GM23338 (cell line): ENCODE measurements around the gene XYLT1. TPM values are rescaled to one million over a fixed set of nuclear protein-coding genes. Genes with fewer than 3 reads are reported as not detected.

Experiments used
- ATAC-seq: fragments of 200-7000 bp; cut with Tn5 transposase; 3 replicates; pipeline ENCODE4 v1.9.1; 2020
- DNase-seq: peaks from one replicate; pipeline ENCODE4 v3.0.0-alpha.2; 2015; ENCODE audit warnings: low spot score
- H2AFZ ChIP-seq: fragments of 200-600 bp; sonication (generic); 2 replicates; pipeline ENCODE4 v1.8.0; 2016; ENCODE audit warnings: antibody characterized with exemption, mild to moderate bottlenecking, moderate library complexity
- H3F3A ChIP-seq: fragments of 200-600 bp; sonication (generic); replicated peaks from 2 replicates; pipeline ENCODE4 v1.8.0; 2017; ENCODE audit warnings: antibody characterized with exemption, mixed run types, low read depth
- H3K27ac ChIP-seq: fragments of 200-600 bp; sonication (generic); 2 replicates; pipeline ENCODE4 v1.6.1; 2016; ENCODE audit warnings: low read depth
- H3K27me3 ChIP-seq: fragments of 200-600 bp; sonication (generic); 2 replicates; pipeline ENCODE4 v1.8.0; 2016; ENCODE audit warnings: mild to moderate bottlenecking, mixed run types, moderate library complexity; ENCODE audit not compliant: insufficient read depth
- H3K36me3 ChIP-seq: fragments of 200-600 bp; sonication (generic); 2 replicates; pipeline ENCODE4 v1.8.0; 2016; ENCODE audit warnings: mild to moderate bottlenecking; ENCODE audit not compliant: insufficient read depth
- H3K4me1 ChIP-seq: fragments of 200-600 bp; sonication (generic); 2 replicates; pipeline ENCODE4 v1.8.0; 2016; ENCODE audit warnings: mild to moderate bottlenecking, moderate library complexity; ENCODE audit not compliant: insufficient read depth
- H3K4me2 ChIP-seq: fragments of 200-600 bp; sonication (generic); 2 replicates; pipeline ENCODE4 v1.7.1; 2017; ENCODE audit warnings: mixed run types
- H3K4me3 ChIP-seq: fragments of 200-600 bp; sonication (generic); 2 replicates; pipeline ENCODE4 v1.6.1; 2016; ENCODE audit warnings: mixed run types
- H3K79me2 ChIP-seq: fragments of 200-600 bp; sonication (generic); replicated peaks from 2 replicates; pipeline ENCODE4 v1.8.0; 2017; ENCODE audit warnings: mild to moderate bottlenecking; ENCODE audit not compliant: insufficient read depth
- H3K9me2 ChIP-seq: fragments of 200-600 bp; sonication (generic); 2 replicates; pipeline ENCODE4 v1.8.0; 2017; ENCODE audit not compliant: insufficient read depth
- H4K20me1 ChIP-seq: fragments of 200-600 bp; sonication (generic); replicated peaks from 2 replicates; pipeline ENCODE4 v1.8.0; 2017; ENCODE audit warnings: mild to moderate bottlenecking; ENCODE audit not compliant: insufficient read depth
- H3K27ac Mint-ChIP-seq: 2 replicates; pipeline ENCODE4 v1.8.0; 2020; ENCODE audit warnings: inconsistent platforms, mild to moderate bottlenecking, moderate library complexity, mixed read lengths
- H3K27me3 Mint-ChIP-seq: 3 replicates; pipeline ENCODE4 v1.8.0; 2022; ENCODE audit warnings: low read depth, mild to moderate bottlenecking, moderate library complexity, mixed read lengths, inconsistent platforms; ENCODE audit not compliant: insufficient read depth, poor library complexity
- H3K36me3 Mint-ChIP-seq: 3 replicates; pipeline ENCODE4 v1.8.0; 2021; ENCODE audit warnings: low read depth, mild to moderate bottlenecking, inconsistent platforms, moderate library complexity, mixed read lengths
- H3K4me1 Mint-ChIP-seq: 3 replicates; pipeline ENCODE4 v1.8.0; 2020; ENCODE audit warnings: mild to moderate bottlenecking, inconsistent platforms, mixed read lengths
- H3K4me3 Mint-ChIP-seq: 3 replicates; pipeline ENCODE4 v1.8.0; 2021; ENCODE audit warnings: moderate library complexity, mild to moderate bottlenecking, inconsistent platforms, mixed read lengths
- H3K9me3 Mint-ChIP-seq: 3 replicates; pipeline ENCODE4 v1.8.0; 2020; ENCODE audit warnings: moderate library complexity, mild to moderate bottlenecking, inconsistent platforms, mixed read lengths
- CREB1 ChIP-seq: fragments of 250-450 bp; sonication (Bioruptor Pico); IDR thresholded peaks from 2 replicates; pipeline ENCODE4 v1.5.0; 2020; ENCODE audit warnings: low read depth, mild to moderate bottlenecking, moderate library complexity
- POLR2AphosphoS5 ChIP-seq: IDR thresholded peaks from 2 replicates; pipeline ENCODE4 v1.6.1; 2016; ENCODE audit warnings: antibody characterized with exemption, low read depth
- REST ChIP-seq: IDR thresholded peaks from one replicate; pipeline ENCODE4 v1.6.1; 2018; ENCODE audit warnings: antibody characterized with exemption; ENCODE audit not compliant: unreplicated experiment
- STAT1 ChIP-seq: IDR thresholded peaks from one replicate; pipeline ENCODE4 v1.6.1; 2016; ENCODE audit warnings: antibody characterized with exemption; ENCODE audit not compliant: unreplicated experiment
- ZNF114 ChIP-seq: fragments of 250-450 bp; sonication (Bioruptor Pico); IDR thresholded peaks from 2 replicates; pipeline ENCODE4 v1.5.0; 2020; ENCODE audit warnings: mild to moderate bottlenecking, moderate library complexity
- ZNF331 ChIP-seq: fragments of 250-450 bp; sonication (Bioruptor Pico); IDR thresholded peaks from 2 replicates; pipeline ENCODE4 v1.5.0; 2020; ENCODE audit warnings: low read depth, mild to moderate bottlenecking, moderate library complexity
- polyA plus RNA-seq: library from polyadenylated mRNA; unstranded; fragments of >200 nt; fragmentation: Nextera tagmentation; extraction: Ambion mirVana; gene quantifications from 2 replicates; pipeline ENCODE4 v1.2.1, GENCODE V29; 2016
- total RNA-seq: library from RNA; depleted of rRNA; stranded (reverse); fragments of >200 nt; shearing (Covaris generic); gene quantifications from 2 replicates; pipeline ENCODE4 v1.2.3, GENCODE V29; 2014
- TF ChIP-seq, protein P1 (sequence below): fragments of 250-450 bp; sonication (Bioruptor Pico); IDR thresholded peaks from 2 replicates; pipeline ENCODE4 v1.5.0; 2020; ENCODE audit warnings: mild to moderate bottlenecking, moderate library complexity

Gene XYLT1
- total and polyA plus RNA-seq, 2 experiments from 2014 or later, result 3.5 to 24.7 TPM

GRCh38 chr16:17303101-17303500 lies 167.7 kb downstream of the XYLT1 start:
- H3K4me3 ChIP-seq, result no peak overlapping the region
- Mint-ChIP-seq H3K9me3 (no peaks in the 10 kb centered on the region), H3K4me1 (peaks cover 62% of the 10 kb centered on the region), H3K27ac (no peak overlapping the region), H3K36me3 (no peaks in the 10 kb centered on the region), H3K4me3 (no peak overlapping the region), H3K27me3 (peaks cover 6% of the 10 kb centered on the region)
- ATAC-seq, result no peak
- no peak overlapping the region for H3K4me2 ChIP-seq
- no peak for DNase-seq
- H3K36me3 ChIP-seq, result no peaks in the 10 kb centered on the region
- H3K27me3 ChIP-seq, result no peaks in the 10 kb centered on the region
- H3K27ac ChIP-seq, result no peak overlapping the region
- H3F3A ChIP-seq, result no peaks in the 10 kb centered on the region
- no peak overlapping the region for H2AFZ ChIP-seq
- H3K9me2 ChIP-seq, result no peaks in the 10 kb centered on the region
- no peaks in the 10 kb centered on the region for H4K20me1 ChIP-seq
- peaks cover 48% of the 10 kb centered on the region for H3K4me1 ChIP-seq
- TF ChIP-seq POLR2AphosphoS5 (no peak), ZNF114 (CRISPR knock-in tag) (no peak)
- TF ChIP-seq, protein P1, sequence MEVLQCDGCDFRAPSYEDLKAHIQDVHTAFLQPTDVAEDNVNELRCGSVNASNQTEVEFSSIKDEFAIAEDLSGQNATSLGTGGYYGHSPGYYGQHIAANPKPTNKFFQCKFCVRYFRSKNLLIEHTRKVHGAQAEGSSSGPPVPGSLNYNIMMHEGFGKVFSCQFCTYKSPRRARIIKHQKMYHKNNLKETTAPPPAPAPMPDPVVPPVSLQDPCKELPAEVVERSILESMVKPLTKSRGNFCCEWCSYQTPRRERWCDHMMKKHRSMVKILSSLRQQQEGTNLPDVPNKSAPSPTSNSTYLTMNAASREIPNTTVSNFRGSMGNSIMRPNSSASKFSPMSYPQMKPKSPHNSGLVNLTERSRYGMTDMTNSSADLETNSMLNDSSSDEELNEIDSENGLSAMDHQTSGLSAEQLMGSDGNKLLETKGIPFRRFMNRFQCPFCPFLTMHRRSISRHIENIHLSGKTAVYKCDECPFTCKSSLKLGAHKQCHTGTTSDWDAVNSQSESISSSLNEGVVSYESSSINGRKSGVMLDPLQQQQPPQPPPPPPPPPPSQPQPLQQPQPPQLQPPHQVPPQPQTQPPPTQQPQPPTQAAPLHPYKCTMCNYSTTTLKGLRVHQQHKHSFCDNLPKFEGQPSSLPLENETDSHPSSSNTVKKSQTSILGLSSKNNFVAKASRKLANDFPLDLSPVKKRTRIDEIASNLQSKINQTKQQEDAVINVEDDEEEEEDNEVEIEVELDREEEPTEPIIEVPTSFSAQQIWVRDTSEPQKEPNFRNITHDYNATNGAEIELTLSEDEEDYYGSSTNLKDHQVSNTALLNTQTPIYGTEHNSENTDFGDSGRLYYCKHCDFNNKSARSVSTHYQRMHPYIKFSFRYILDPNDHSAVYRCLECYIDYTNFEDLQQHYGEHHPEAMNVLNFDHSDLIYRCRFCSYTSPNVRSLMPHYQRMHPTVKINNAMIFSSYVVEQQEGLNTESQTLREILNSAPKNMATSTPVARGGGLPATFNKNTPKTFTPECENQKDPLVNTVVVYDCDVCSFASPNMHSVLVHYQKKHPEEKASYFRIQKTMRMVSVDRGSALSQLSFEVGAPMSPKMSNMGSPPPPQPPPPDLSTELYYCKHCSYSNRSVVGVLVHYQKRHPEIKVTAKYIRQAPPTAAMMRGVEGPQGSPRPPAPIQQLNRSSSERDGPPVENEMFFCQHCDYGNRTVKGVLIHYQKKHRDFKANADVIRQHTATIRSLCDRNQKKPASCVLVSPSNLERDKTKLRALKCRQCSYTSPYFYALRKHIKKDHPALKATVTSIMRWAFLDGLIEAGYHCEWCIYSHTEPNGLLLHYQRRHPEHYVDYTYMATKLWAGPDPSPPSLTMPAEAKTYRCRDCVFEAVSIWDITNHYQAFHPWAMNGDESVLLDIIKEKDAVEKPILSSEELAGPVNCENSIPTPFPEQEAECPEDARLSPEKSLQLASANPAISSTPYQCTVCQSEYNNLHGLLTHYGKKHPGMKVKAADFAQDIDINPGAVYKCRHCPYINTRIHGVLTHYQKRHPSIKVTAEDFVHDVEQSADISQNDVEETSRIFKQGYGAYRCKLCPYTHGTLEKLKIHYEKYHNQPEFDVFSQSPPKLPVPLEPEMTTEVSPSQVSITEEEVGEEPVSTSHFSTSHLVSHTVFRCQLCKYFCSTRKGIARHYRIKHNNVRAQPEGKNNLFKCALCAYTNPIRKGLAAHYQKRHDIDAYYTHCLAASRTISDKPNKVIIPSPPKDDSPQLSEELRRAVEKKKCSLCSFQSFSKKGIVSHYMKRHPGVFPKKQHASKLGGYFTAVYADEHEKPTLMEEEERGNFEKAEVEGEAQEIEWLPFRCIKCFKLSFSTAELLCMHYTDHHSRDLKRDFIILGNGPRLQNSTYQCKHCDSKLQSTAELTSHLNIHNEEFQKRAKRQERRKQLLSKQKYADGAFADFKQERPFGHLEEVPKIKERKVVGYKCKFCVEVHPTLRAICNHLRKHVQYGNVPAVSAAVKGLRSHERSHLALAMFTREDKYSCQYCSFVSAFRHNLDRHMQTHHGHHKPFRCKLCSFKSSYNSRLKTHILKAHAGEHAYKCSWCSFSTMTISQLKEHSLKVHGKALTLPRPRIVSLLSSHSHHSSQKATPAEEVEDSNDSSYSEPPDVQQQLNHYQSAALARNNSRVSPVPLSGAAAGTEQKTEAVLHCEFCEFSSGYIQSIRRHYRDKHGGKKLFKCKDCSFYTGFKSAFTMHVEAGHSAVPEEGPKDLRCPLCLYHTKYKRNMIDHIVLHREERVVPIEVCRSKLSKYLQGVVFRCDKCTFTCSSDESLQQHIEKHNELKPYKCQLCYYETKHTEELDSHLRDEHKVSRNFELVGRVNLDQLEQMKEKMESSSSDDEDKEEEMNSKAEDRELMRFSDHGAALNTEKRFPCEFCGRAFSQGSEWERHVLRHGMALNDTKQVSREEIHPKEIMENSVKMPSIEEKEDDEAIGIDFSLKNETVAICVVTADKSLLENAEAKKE (CRISPR knock-in tag), result no peak
- H3K79me2 ChIP-seq, result 0 out of 2 replicates have a peak, but pooled peaks cover 10% of the 10 kb centered on the region

DNA sequence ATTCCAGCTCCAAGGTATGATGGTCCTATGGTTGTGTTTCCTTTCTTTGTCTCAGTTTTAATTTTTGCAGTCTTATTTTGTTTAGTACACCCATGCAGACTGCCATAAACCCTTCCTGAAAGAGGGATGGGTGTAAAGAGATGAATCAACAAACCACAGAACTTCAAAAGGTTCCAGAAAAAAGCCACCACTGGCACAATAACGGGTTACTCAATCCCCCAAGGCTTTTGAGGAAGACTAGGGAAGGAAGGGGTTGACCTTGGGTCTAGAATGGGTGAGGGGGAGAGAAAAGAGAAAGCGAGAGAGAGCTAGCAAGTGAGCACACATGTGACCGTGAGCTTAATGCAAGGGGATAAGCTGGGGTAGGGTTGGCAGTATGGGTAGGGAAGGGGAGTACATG lies 168.1 kb downstream of the XYLT1 start:
- Histone ChIP-seq H3K27ac (no peak overlapping the region), H3K4me2 (no peak overlapping the region), H3K4me3 (no peak overlapping the region), H3K36me3 (no peaks in the 10 kb centered on the region), H3K9me2 (no peaks in the 10 kb centered on the region), H3K4me1 (peaks cover 45% of the 10 kb centered on the region), H3K27me3 (no peaks in the 10 kb centered on the region), H2AFZ (no peak overlapping the region), H4K20me1 (no peaks in the 10 kb centered on the region), H3K79me2 (0 out of 2 replicates have a peak, but pooled peaks cover 10% of the 10 kb centered on the region), H3F3A (no peaks in the 10 kb centered on the region)
- no peaks in the 10 kb centered on the region for H3K9me3 Mint-ChIP-seq
- H3K4me1 Mint-ChIP-seq, result peaks cover 59% of the 10 kb centered on the region
- ATAC-seq, result no peak
- no peak for DNase-seq
- H3K27me3 Mint-ChIP-seq, result peaks cover 6% of the 10 kb centered on the region
- H3K4me3 Mint-ChIP-seq, result no peak overlapping the region
- H3K27ac Mint-ChIP-seq, result no peak overlapping the region
- no peaks in the 10 kb centered on the region for H3K36me3 Mint-ChIP-seq
- TF ChIP-seq POLR2AphosphoS5 (no peak), CREB1 (CRISPR knock-in tag) (no peak), REST (no peak), STAT1 (no peak), ZNF331 (no peak), ZNF114 (CRISPR knock-in tag) (no peak)
